RKO (cell line): Measurements from ENCODE around the gene SPON1.
A peak's percentile ranks its signal among the peaks of the same experiment; 100 is the strongest.
"Not testable (repeated sequence)": the region's sequence is repeated elsewhere in the genome, so short reads cannot be mapped to it uniquely, and the experiment has no call there.

Experiments used
- DNase-seq: peaks from one replicate; pipeline ENCODE4 v3.0.0-alpha.2; 2016; ENCODE audit warnings: low spot score

The SPON1 gene

DNA sequence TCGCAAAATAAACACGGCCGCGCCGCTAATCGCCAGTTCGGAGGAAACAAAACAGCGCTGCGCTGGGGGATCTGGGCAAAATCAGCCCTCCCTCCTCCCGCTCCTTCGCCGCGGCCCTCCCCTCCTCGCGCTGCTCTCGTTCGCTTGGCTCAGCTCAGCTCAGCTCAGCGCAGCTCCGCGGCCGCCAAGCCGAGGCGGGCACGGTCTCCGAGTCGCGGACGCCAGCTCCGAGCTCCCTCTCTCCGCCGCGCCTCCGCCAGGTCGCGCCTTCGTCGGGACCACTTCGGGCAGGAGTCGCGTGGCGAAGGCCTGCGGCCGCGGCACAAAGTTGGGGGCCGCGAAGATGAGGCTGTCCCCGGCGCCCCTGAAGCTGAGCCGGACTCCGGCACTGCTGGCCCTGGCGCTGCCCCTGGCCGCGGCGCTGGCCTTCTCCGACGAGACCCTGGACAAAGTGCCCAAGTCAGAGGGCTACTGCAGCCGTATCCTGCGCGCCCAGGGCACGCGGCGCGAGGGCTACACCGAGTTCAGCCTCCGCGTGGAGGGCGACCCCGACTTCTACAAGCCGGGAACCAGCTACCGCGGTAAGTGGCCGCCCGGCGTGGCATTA is at the start of gene SPON1:
SPON1 (plus strand) TSS at position 162 of the 607 bp plus-strand sequence; CDS start at position 344, 182 bp downstream.
- DNase-seq, result no peak

DNA sequence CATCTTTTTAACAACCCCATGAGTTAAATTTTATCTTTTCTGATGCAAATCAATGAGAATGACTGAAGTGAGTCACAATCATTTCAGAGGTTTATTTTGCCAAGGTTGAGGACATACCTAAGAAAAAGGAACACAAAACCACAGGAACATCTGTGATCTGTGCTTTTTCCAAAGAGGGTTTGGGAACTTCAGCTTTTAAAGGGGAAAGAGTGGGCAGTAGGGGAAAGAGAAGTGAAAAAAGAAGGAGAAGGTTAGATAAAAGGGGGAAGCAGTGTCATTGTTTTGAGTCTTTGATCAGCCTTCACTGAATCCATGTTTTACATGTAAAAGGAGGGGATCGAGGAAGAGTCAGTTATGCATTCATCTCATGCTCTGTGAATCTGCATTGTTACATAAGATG is 45.3 kb upstream of the SPON1 start:
- DNase-seq, result no peak

DNA sequence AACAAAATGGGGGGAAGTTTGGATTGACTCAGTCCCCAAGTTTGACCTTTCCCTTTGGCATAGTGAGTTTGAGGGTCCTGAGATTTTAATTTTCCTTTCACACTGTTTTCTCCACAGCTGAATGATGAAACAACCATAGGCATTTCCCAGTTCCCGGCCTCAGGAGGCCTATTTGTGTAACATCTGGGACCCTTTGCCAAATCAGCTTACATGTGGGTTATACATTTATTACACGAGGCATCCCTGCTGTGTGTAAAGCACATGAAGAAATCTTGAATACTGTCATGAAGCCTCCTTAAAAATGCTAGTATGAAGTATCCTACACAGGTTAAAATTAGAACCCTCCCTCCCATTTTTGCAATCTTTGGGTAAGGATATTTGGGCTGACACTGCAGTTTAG is 44.6 kb upstream of the SPON1 start:
- DNase-seq, result no peak

DNA sequence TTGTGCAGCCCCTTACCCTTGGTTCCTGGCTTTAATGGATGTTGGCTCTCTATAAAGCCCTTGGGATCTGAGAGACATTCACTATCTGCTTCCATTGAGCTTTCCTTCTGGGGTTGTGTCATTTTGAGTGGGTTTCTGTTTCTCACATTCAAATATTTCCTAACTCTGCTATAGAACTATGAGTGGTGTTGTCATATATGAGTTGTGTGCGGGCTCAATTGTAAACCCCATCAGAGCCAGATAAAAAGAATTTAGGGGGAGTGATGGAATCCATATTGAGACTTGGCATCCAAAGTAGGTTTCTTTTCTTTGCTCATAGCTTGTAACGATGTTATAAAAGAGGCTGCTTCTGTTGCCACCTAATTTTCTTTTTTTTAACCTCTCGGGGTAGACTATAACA is 41.8 kb upstream of the SPON1 start:
- no peak for DNase-seq

DNA sequence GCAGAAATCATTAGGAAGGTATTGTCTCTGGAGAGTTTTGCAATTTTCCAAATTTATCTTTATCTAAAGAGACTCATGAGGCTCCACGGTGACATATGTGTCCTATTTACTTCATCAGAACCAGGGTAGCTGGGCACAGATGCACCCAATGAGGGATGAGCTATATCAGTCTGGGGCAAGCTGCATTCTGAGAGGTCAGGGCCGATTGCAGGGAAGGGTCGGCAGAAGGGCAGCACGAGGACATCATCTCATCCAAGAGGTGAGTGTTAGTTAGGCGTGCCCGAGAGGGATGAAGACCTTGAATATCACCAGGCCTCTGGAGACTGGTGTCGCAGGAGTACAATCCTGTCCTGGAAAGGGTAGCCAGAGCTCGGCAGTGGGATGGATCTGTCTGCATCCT is 41.0 kb upstream of the SPON1 start:
- no peak for DNase-seq

DNA sequence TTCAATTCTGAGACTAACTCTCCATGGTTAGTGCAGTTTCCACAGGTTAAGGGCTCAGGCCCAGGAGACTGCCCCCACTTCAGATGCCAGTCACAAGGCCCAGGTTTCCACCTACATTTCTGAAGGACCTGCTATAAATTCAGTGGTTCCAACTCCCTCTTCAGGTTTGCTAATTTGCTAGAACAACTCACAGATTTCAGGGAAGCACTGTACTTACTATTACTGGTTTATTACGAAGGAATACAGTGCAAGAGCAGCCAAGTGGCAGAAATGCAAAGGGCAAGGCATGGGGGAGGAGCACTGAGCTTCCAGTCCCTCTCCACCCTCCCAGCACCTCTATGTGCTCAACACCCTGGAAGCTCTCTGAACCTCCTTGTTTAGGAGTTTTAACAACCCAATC is 39.3 kb upstream of the SPON1 start:
- DNase-seq, result no peak

DNA sequence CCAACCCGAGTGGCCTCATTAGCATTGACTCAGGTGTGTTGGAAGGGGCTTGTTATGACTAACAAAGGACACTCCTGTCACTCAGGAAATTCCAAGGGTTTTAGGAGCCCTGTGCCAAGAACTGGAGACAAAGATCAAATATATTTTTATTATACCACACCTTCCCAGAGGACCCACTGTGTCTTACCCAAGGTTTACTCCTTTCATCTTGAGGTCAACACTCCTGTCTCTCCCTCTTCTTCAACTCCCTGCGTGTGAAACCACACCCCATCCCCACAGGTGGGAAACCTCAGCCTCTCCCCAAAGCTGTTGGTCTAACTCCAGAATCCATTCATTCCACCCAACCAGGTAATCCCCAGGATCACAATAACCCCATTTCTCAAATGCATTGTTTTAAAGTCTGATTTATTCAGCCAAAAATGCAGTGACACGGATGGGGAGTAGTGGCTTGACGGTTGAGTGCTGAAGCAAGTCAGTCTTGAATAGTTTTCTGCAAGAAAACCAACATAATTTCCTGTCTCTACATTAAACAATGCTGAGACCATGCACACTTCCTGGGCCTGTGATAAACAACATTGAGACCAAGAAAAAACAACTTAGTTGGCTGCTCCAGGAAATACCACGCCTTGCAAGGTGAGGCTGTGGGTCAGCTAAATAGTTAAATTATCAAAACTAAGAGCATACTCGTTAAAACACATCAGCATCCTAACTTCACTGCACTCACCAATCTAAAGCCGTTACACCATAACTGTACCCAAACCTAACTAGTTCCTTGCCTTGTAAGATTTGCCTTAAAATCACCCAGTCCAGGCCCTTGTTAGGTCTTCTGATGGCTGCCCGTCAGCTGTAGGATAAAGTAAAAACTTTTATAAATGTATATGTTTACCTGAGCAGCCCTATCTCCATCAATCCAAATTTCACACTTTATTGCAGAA is 38.5 kb upstream of the SPON1 start:
- no peak for DNase-seq

DNA sequence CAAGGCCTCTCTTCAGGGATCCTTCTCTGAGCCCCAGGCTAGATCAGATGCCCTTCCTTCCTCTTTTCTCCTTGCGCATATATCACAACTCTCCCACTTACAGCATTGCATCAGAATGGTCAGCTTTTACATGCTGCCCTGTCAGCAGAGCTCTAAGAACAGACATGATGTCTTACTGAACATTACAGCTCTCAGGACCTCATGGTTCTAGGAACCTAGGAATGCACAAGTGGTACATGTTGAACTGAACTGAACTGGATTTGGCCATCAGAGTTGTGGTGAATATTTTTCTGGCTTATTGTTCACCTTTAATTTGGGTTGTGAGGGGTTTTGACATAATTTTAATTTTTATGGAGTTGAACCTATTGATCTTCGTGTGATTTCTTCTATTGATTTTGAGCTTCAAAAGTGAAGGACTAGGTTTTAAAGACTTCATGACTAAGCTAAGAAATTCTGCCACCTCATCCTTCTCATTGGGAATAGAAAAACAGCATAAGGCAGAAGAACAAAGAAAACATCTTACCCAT is 37.7 kb upstream of the SPON1 start:
- DNase-seq, result no peak

DNA sequence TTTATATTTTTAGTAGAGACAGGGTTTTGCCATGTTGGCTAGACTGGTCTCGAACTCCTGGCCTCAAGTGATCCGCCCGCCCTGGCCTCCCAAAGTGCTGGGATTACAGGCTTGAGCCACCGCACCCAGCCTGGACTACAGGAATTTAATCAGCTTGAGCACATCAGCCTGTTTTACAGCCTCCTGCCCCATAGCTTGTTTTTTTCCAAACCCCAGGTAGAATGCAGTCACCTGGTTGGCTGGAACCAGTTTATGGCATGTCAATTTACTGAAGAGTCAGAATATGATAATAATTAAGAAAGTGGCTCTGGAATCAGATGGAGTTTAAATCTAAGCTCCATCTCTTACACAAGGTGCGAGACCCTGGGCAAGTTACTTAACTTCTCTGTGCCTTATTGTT is 36.2 kb upstream of the SPON1 start:
- not testable (repeated sequence) for DNase-seq

DNA sequence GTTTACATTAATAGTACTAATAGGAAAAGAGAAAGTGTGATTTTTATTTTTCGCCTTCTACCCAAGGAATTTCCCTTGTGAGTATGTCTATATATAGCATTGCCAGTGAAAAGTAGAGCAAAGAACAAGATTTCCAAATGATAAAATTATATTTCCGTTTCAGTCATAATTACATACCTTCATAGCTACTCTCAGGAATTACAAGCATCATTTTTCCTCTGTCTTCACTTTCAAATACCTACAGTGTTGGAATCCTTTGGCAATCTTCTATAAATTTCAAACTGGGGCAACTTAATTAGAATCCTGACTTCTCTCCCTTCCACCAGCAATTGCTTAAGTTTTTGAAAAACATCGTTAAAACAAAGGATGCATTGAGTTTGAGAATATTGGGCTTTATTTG is 35.5 kb upstream of the SPON1 start:
- DNase-seq, result no peak

DNA sequence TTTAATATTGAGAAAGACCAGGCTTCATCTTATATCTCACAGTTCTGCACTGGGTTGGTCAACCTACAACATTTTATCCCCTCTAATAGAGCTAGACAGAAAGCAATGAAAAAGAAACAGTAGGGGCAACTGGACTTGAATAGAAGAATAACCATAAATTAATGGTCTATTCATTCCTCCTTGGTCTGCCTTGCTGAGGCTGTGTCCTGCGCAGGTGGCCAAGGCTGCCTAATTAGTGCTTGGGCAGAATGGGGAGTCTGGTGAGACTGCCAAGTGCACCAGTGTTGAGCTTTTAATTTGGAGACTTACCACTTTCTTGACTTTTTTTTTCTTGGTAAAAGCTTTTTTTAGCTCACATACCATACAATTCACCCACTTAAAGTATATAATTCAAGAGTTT is 35.0 kb upstream of the SPON1 start:
- DNase-seq, result no peak

DNA sequence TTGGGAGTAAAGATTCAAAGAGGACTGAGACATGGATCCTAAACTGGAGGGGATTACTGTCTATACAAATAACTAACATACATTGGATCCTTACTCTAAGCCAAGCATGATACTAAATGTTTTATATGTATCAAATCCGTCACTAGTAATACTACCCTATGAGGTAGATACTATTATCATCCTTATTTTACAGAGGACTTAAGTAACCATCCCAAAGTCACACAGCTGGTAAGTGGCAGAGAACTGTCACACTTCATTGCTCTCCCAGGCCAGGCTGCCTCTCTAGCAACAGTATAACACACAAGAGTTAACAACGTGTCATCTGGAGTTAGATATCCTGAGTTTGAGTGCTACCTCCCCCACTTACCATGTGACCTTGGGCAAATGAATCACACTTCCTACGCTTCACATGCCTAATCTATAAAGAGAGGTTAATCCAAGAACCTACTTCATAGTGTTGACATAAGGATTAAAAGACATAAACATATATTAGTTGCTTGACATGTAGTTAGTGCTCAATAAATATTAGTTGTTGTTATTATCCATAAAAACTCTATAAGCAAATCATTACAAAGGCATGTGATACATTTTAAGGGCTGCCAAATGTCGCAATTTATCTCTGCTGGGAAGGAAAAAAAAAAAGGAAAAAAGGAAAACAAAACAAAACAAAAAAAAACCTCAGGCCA is 33.8 kb upstream of the SPON1 start:
- DNase-seq, result peak; percentile 16

DNA sequence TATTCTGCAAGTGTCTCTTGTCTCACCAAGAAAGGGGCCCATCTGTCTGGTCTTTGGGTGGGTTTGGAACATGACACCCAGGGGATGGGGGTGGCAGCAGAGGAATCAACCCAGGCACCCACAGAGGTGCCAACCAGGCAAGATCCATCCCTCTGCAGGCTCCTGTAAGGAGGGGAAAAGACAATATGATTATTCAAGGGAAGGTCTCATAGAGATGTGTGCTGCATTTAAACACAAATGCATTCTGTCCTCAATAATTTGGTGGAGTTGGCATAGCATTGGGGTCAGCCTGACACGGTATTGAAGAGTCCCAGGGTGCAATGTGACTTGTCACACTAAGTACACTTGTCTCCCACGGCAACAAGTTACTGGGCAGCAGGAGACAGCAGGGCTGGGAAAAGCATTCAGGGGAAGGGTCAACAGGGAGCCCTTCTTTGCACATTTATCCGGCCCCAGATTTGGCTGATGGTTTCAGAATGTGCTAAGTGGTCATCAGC is 33.1 kb upstream of the SPON1 start:
- DNase-seq, result no peak

DNA sequence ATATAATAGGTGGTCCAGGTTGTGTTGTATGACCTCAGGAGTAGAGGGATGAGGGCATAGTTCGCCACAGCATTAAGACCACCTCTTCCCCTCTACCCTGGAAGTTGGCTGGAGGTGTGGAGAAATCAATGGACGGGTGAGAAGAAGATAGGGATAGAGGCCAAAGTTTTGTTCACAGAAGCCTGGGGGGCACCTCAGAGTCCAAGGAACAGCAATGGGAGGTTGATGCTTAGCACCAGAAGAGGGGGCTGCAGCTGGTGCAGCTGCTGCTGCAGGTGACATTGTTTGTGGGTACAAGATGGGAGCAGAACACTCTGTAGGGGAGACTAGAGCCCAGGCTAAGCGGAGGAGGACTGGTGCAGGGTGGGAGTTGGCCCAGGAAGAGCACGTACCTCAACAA is 31.2 kb upstream of the SPON1 start:
- DNase-seq, result no peak

DNA sequence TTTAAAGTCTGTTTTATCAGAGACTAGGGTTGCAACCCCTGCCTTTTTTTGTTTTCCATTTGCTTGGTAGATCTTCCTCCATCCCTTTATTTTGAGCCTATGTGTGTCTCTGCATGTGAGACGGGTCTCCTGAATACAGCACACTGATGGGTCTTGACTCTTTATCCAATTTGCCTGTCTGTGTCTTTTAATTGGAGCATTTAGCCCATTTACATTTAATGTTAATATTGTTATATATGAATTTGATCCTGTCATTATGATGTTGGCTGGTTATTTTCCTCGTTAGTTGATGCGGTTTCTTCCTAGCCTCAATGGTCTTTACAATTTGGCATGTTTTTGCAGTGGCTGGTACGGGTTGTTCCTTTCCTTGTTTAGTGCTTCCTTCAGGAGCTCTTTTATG is 25.4 kb upstream of the SPON1 start:
- DNase-seq, result not testable (repeated sequence)

DNA sequence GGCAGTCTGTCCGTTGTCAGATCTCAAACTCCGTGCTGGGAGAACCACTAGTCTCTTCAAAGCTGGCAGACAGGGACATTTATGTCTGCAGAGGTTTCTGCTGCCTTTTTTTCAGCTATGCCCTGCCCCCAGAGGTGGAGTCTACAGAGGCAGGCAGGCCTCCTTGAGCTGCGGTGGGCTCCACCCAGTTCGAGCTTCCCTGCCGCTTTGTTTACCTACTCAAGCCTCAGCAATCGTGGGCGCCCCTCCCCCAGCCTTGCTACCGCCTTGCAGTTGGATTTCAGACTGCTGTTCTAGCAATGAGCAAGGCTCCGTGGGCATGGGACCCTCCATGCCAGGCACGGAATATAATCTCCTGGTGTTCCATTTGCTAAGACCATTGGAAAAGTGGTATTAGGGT is 23.7 kb upstream of the SPON1 start:
- DNase-seq, result not testable (repeated sequence)

DNA sequence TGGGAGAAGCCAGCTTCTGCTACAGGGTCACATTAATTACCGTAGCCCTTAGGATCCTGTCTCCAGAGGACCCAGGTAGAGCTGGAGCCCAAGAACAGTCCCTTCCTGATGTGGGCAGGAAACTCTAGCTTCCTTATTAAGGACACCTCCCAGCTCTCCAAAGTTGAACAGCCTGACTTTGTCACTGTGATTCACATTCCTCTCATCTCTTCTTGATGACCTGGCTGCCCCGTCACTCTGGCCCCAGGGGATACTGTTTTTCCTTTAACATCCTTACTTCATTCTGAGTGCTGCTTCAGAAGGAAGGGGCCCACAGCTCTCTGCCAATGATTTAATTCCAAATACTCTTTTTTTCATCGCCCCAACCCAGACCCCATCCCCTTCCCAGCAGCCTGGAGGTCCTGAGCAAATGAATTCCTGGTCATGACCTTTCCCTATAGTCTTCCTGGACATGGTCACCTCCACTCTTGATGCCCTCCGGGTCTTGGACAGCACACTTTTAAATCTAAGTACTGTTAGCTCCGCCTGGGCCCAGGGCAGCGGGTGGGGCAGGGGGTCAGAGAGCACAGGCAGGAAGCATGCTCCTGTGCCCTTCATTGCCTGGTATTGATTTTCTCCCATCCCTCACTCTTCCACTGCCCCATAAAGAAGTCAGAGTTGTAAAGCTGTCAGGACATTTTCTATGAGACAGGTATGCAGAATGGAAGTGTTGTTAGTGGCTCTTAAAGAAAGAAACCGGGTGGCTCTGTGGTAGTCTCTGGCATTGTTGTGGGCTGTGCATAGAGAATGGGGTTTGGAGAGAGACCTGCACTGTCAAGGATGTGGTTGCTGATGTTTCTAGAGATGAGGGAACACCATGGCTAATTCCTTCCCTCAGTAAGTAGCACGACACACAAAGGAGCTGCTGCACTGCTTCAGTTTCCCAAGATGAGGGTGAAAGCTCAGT is 22.3 kb upstream of the SPON1 start:
- DNase-seq, result peak; percentile 23

DNA sequence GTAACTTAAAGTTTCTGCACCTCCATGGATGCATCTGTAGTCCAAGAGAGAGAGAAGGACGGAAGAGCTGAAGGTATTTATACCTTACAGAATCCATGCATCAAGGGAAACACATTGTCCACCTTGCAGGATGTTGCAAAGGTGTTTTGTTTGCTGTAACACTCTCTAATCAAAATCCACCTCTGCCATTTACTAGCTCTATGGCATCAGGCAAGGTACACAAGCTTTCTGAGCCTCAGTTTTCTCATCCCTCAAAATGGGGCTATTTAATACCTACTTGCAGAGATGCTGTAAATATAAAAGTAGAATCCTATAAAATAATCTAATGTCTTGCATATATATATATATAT is 21.6 kb upstream of the SPON1 start:
- DNase-seq, result no peak

DNA sequence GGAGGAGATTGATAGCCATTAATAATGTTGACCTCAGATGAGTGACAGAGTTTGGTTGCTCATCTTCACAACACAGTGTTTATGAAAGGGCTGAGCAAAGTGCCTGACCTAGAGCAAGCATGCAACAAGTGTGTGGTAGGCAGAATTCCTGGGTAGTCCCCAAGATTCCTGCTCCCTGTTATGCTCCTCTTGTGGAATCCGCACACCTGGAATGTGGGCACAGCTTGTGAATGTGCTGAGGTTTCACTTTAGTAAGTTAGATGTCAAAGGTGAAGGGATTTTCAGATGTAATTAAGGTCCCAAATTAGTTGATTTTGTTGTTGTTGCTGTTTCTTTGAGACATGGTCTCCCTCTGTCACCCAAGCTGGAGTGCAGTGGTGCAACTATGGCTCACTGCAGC is 20.7 kb upstream of the SPON1 start:
- DNase-seq, result no peak

DNA sequence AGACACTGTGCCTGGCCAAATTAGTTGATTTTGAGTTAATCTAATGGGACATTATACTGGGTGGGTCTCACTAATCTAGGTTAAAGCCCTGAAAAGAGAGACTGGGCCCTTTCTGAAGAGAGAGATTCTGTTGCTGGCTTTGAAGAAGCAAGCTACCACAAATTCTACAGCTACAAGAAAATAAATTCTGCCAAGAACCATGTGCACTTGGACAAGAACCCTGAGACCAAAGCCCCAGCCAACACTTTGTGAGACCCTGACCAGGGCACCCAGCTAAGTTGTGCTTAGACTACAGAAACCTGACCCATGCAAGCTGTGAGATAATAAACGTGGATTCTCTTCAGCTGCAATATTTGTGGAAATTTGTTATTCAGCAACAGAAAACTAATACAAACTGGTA is 20.1 kb upstream of the SPON1 start:
- DNase-seq, result no peak

DNA sequence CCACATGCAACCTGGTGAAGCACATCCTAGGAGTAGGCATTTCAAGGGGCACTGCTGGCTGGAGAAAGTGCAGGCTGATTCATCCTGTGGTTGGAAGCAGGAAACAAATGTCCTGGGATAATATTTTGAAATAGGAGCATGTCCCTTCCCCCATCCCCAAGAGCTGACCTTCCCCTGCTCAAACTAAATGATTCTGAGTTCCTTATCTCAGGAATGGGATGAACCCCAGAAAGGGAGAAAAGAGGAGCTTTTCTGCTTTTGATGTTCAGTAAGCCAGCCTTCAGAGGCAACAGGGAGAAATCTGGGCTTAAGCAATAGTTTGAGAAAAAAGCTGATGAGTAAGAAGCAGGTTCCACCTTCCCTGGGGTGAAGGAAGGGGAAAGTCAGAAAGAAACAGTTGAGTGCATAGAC is 19.5 kb upstream of the SPON1 start:
- no peak for DNase-seq

DNA sequence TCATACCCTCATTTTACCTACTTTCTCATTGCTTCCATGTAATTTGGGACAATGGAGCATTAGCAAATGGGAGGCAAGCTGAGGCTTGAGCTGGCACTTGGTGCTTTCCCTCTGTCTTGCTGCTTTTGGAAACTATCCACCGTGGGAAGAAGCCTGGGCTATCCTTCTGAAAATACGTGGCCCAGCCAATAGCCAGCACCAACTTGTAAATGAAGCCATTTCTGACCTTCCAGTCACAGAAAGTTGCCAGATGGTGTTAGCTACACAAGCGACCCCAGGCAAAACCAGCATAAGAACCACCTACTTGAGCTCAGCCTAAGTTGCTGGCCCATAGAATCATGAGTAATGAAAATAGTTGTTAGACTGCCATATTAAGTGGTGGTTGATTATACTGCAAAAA is 18.5 kb upstream of the SPON1 start:
- DNase-seq, result no peak
